WI38 (cell line): ENCODE measurements around the gene EXOC6.

Source experiments
- H3K4me3 ChIP-seq: 2 replicates; pipeline ENCODE4 v1.5.1; 2011; ENCODE audit warnings: low read depth, mild to moderate bottlenecking, control low read depth, low read length
- TF ChIP-seq, protein P1 (sequence below): IDR thresholded peaks from 2 replicates; pipeline ENCODE4 v1.5.1; 2012; ENCODE audit warnings: low read depth, mild to moderate bottlenecking, control low read depth, low read length

The EXOC6 gene

DNA sequence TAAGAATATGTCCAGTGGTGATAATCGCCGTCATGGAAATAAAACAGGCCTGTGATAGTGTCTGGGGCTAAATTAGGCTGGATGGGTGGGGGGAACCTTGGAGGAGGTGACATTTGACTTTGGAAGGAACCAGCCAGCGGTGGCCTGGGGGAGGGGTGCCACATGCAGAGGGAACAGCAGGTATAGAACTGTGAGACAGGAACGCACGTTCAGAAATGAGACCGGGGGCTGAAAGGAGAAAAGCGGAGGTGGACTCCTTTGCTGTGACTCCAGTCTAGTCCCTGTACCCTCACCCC lies 222.8 kb downstream of the EXOC6 start:
- H3K4me3 ChIP-seq: no peak overlapping the region
- TF ChIP-seq, protein P1, sequence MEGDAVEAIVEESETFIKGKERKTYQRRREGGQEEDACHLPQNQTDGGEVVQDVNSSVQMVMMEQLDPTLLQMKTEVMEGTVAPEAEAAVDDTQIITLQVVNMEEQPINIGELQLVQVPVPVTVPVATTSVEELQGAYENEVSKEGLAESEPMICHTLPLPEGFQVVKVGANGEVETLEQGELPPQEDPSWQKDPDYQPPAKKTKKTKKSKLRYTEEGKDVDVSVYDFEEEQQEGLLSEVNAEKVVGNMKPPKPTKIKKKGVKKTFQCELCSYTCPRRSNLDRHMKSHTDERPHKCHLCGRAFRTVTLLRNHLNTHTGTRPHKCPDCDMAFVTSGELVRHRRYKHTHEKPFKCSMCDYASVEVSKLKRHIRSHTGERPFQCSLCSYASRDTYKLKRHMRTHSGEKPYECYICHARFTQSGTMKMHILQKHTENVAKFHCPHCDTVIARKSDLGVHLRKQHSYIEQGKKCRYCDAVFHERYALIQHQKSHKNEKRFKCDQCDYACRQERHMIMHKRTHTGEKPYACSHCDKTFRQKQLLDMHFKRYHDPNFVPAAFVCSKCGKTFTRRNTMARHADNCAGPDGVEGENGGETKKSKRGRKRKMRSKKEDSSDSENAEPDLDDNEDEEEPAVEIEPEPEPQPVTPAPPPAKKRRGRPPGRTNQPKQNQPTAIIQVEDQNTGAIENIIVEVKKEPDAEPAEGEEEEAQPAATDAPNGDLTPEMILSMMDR: no peak

DNA sequence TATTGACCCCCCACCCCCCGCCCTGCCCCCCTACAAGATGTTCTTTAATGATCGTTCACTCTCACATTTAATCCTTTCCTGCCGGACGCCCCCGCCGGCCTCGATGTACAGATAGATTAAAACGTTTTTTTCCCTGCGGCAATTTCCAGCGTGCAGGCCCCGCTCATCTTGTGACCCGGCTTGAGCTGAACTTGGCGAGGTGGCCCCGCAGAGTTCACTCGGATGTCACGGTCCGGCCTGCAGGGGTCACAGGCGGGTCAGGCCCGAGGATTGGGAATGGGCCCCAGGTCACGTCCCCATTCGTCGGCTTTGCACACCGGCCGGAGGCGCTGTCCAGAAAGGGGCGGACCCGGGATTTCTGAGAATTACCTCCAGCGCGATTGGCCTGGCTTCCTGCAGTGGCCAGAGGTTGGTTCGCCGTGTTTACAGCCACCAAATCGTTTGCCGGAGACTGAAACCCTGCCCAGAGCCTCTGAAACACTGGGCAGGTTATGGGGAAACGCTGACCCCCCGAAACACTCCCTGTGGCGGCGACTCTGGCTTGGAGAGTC lies 223.4 kb downstream of the EXOC6 start:
- TF ChIP-seq, protein P1: no peak
- no peak overlapping the region for H3K4me3 ChIP-seq

DNA sequence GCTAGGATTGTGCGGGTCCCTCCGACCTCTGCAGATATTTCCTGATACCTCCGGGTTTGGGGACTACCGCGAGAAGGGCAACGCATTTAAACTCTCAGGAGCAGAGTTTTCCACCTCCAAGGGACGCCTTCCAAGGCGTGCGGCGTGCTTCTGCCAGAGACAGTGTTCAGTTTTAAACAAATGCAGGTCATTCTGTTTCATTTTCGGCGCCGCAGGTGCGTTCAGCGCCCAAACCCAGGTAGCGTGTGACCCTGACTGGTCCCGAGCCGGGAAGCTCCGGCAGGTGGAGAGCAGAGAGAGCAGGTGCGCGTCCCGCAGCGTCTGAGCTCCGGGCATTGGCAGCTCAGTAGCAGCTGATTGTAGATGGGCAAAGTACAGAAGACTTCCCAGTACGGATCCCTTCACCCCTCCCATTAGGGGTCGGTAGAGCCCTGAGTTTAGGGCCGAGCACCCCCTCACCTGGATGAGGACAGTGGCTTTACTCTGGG lies 223.9 kb downstream of the EXOC6 start:
- H3K4me3 ChIP-seq: no peak overlapping the region
- TF ChIP-seq, protein P1: no peak

DNA sequence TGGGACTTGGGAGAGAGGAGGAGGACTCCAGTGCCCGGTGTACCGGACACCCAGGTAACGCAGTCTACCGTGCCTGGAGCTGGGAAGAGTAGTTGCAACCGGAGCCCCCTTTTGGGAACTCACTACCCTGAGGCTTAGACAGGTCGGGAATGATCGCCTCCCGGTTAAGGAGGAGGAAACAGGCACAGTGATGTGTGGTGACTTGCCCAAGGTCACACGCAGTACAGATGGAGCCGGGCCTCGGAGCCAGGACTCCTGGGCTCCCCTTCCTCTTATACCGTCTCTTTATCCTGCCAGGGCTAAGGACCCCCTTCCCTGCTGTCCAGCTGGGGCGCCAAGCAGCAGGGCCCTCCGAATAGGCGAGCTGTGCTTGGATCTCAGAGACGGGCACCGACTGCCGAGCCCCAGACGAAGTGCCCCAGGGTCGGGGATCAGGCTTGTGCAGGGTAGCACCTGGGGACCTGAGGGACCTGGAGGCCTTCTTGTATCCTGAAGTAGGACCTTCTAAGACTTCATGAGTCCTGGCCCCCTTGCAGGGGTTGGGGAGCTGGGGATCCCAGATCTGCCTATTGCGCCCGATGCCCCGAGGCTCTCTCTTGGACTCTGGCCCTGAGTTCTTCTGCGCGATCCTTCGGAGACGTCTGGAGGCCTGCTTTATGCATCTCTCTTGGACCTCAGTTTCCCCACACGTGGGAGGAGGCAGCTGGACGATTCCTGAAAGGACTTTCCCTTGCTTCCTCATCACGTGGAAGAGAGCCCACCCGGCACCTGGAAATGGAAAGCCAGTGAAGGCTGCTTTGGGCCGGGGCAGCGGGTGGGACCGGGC lies 224.6 kb downstream of the EXOC6 start:
- no peak overlapping the region for H3K4me3 ChIP-seq
- TF ChIP-seq, protein P1: no peak

DNA sequence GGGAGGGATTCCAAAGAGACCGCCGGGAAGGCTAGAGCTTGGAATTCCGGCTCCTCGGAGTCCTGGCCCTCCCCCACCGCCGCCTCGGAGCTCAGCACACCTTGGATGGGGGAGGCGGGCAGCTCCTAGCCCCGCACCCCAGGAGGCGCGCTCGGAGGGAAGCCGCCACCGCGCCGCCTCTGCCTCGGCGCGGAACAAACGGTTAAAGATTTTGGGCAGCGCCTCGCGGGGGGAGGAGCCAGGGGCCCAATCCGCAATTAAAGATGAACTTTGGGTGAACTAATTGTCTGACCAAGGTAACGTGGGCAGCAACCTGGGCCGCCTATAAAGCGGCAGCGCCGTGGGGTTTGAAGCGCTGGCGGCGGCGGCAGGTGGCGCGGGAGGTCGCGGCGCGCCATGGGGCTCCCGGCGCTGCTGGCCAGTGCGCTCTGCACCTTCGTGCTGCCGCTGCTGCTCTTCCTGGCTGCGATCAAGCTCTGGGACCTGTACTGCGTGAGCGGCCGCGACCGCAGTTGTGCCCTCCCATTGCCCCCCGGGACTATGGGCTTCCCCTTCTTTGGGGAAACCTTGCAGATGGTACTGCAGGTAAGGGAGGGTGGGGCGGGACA lies 225.3 kb downstream of the EXOC6 start, which contains the start of gene CYP26A1:
CYP26A1 (plus strand) TSS at position 355 of the 608 bp plus-strand sequence; CDS start at position 397, 42 bp downstream.
- TF ChIP-seq, protein P1: no peak
- H3K4me3 ChIP-seq: peak within 1 kb of the TSS; percentile 22

DNA sequence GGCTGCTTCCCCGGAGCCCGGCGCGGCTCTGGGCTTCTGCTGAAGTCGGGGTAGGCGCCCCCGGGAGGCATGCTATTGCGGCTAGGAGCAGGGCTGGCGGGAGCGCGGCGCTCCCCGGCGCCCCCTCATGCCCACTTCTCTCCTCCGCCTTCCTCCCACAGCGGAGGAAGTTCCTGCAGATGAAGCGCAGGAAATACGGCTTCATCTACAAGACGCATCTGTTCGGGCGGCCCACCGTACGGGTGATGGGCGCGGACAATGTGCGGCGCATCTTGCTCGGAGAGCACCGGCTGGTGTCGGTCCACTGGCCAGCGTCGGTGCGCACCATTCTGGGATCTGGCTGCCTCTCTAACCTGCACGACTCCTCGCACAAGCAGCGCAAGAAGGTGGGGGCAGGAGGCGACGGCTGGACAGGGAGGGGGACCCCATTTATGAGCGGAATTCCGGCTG lies 225.9 kb downstream of the EXOC6 start:
- TF ChIP-seq, protein P1: no peak
- H3K4me3 ChIP-seq: peak overlapping the region; percentile 22
